ENCODE results near the gene SIN3A. TPM values are rescaled to one million over a fixed set of nuclear protein-coding genes. Genes with fewer than 3 reads are reported as not detected.
A peak's percentile ranks its signal among the peaks of the same experiment; 100 is the strongest.
"Not testable (repeated sequence)": the region's sequence is repeated elsewhere in the genome, so short reads cannot be mapped to it uniquely, and the experiment has no call there.

The SIN3A gene
- total RNA-seq, 1 donor from 2014 or later = 65.2 TPM

GRCh38 chr15:75338661-75339240, 112.7 kb downstream of the SIN3A start:
- Mint-ChIP-seq H3K36me3 (ENCODE audit: unreplicated experiment) (peaks cover 8% of the 10 kb centered on the region), H3K27ac (ENCODE audit: unreplicated experiment) (no peak overlapping the region), H3K4me1 (ENCODE audit: unreplicated experiment) (peaks cover 17% of the 10 kb centered on the region), H3K27me3 (ENCODE audit: unreplicated experiment) (no peaks in the 10 kb centered on the region), H3K9me3 (ENCODE audit: unreplicated experiment) (no peaks in the 10 kb centered on the region), H3K4me3 (ENCODE audit: unreplicated experiment) (no peak overlapping the region)
- no peak for TF ChIP-seq CTCF (IDR thresholded peaks at IDR 0.05)
- no peak for DNase-seq (ENCODE audit: extremely low spot score, unreplicated experiment)

- H3K27ac Mint-ChIP-seq (ENCODE audit: unreplicated experiment) = peak within 1 kb of the TSS; percentile 95
These were observed 115.7 kb downstream of the SIN3A start, which contains the start of gene COMMD4 for GRCh38 chr15:75335705-75336355. Gene COMMD4 (plus strand): TSS chr15:75336063. CDS start chr15:75336090, 27 bp downstream.

GRCh38 chr15:75335313-75335704, 116.2 kb downstream of the SIN3A start:
- Mint-ChIP-seq H3K27ac (ENCODE audit: unreplicated experiment) (peak overlapping the region; percentile 95), H3K4me3 (ENCODE audit: unreplicated experiment) (peak overlapping the region; percentile 96)
- DNase-seq (ENCODE audit: extremely low spot score, unreplicated experiment) = no peak

More at GRCh38 chr15:75335705-75336355, 115.7 kb downstream of the SIN3A start, which contains the start of gene COMMD4:
- Mint-ChIP-seq H3K4me1 (ENCODE audit: unreplicated experiment) (peaks cover 17% of the 10 kb centered on the region), H3K36me3 (ENCODE audit: unreplicated experiment) (peaks cover 4% of the 10 kb centered on the region), H3K27me3 (ENCODE audit: unreplicated experiment) (no peaks in the 10 kb centered on the region), H3K9me3 (ENCODE audit: unreplicated experiment) (no peaks in the 10 kb centered on the region), H3K4me3 (ENCODE audit: unreplicated experiment) (peak within 1 kb of the TSS; percentile 96)
- peak; percentile 97 for DNase-seq (ENCODE audit: extremely low spot score, unreplicated experiment)
- no peak for TF ChIP-seq CTCF (IDR thresholded peaks at IDR 0.05)

GRCh38 chr15:75333654-75334419, 117.7 kb downstream of the SIN3A start:
- not testable (repeated sequence) for H3K36me3 Mint-ChIP-seq (ENCODE audit: unreplicated experiment); H3K9me3 Mint-ChIP-seq (ENCODE audit: unreplicated experiment); DNase-seq (ENCODE audit: extremely low spot score, unreplicated experiment); H3K4me3 Mint-ChIP-seq (ENCODE audit: unreplicated experiment); H3K27me3 Mint-ChIP-seq (ENCODE audit: unreplicated experiment); H3K27ac Mint-ChIP-seq (ENCODE audit: unreplicated experiment)
- peaks cover 17% of the 10 kb centered on the region for H3K4me1 Mint-ChIP-seq (ENCODE audit: unreplicated experiment)

More at GRCh38 chr15:75335313-75335704, 116.2 kb downstream of the SIN3A start:
- Mint-ChIP-seq H3K36me3 (ENCODE audit: unreplicated experiment) (peaks cover 4% of the 10 kb centered on the region), H3K4me1 (ENCODE audit: unreplicated experiment) (peaks cover 17% of the 10 kb centered on the region), H3K9me3 (ENCODE audit: unreplicated experiment) (no peaks in the 10 kb centered on the region), H3K27me3 (ENCODE audit: unreplicated experiment) (no peaks in the 10 kb centered on the region)
- no peak for TF ChIP-seq CTCF (IDR thresholded peaks at IDR 0.05)

GRCh38 chr15:75332093-75332492, 119.4 kb downstream of the SIN3A start:
- peaks cover 17% of the 10 kb centered on the region for H3K4me1 Mint-ChIP-seq (ENCODE audit: unreplicated experiment)
- not testable (repeated sequence) for H3K36me3 Mint-ChIP-seq (ENCODE audit: unreplicated experiment); H3K27me3 Mint-ChIP-seq (ENCODE audit: unreplicated experiment); H3K4me3 Mint-ChIP-seq (ENCODE audit: unreplicated experiment); H3K27ac Mint-ChIP-seq (ENCODE audit: unreplicated experiment); DNase-seq (ENCODE audit: extremely low spot score, unreplicated experiment); H3K9me3 Mint-ChIP-seq (ENCODE audit: unreplicated experiment)

GRCh38 chr15:75329571-75329970, 121.9 kb downstream of the SIN3A start:
- H3K36me3 Mint-ChIP-seq (ENCODE audit: unreplicated experiment) = no peaks in the 10 kb centered on the region
- no peak for TF ChIP-seq CTCF (IDR thresholded peaks at IDR 0.05)
- H3K9me3 Mint-ChIP-seq (ENCODE audit: unreplicated experiment) = no peaks in the 10 kb centered on the region
- H3K27me3 Mint-ChIP-seq (ENCODE audit: unreplicated experiment) = peaks cover 3% of the 10 kb centered on the region
- no peak overlapping the region for H3K4me3 Mint-ChIP-seq (ENCODE audit: unreplicated experiment)
- no peak overlapping the region for H3K27ac Mint-ChIP-seq (ENCODE audit: unreplicated experiment)
- no peaks in the 10 kb centered on the region for H3K4me1 Mint-ChIP-seq (ENCODE audit: unreplicated experiment)
- no peak for DNase-seq (ENCODE audit: extremely low spot score, unreplicated experiment)
